H1 (cell line): ENCODE data around the gene IFITM2. TPM values are rescaled to one million over a fixed set of nuclear protein-coding genes. Genes with fewer than 3 reads are reported as not detected.

Source experiments
- ATF2 ChIP-seq: IDR thresholded peaks from 2 replicates; pipeline ENCODE4 v1.6.1; 2012; ENCODE audit warnings: low read length, inconsistent platforms
- ATF3 ChIP-seq: IDR thresholded peaks from 2 replicates; pipeline ENCODE4 v1.6.1; 2011; ENCODE audit warnings: low read depth, mild to moderate bottlenecking, low read length; ENCODE audit not compliant: insufficient read depth
- CHD2 ChIP-seq: IDR thresholded peaks from 2 replicates; pipeline ENCODE4 v1.6.1; 2012; ENCODE audit warnings: low read length, improper control_type of control experiment
- FOSL1 ChIP-seq: IDR thresholded peaks from 2 replicates; pipeline ENCODE4 v1.6.1; 2011; ENCODE audit warnings: mild to moderate bottlenecking, low read depth, low read length, moderate library complexity; ENCODE audit not compliant: insufficient read depth
- KDM5A ChIP-seq: fragments of 200-600 bp; IDR thresholded peaks from 2 replicates; pipeline ENCODE4 v1.7.1; 2012; ENCODE audit warnings: mild to moderate bottlenecking, low read length, inconsistent platforms, mixed read lengths
- polyA plus RNA-seq, 7 experiments: library from polyadenylated mRNA; depleted of rRNA in 3 of 7; stranded (reverse) in 5 of 7; unstranded in 2 of 7; fragments of >200 nt in 5 of 7; fragments of 200-250 nt in 2 of 7; gene quantifications; 1 replicate in 5 of 7; 2 replicates in 1 of 7; 4 replicates in 1 of 7; pipeline versions ENCODE4 v1.2.1 to v1.2.3, GENCODE V29; 2011 to 2013; ENCODE audit warnings: missing spikeins in 2 of 7, mixed read lengths in 2 of 7
- total RNA-seq: library from RNA; stranded (reverse); fragmentation: NEBNext Ultra II Directional; extraction: Animal tissue kit (Norgen Biotek cat#: 25700); gene quantifications from 2 replicates; pipeline ENCODE4 v1.2.1, GENCODE V29; 2021

IFITM2 gene
- total and polyA plus RNA-seq, 2 of the 8 experiments (the other 6 are each of a cell fraction or from before 2014, with no cell fraction given) = 399 to 764 TPM

GRCh38 chr11:283405-284104, 24.1 kb upstream of the IFITM2 start (continued):
- TF ChIP-seq ATF2 = no peak
- no peak for TF ChIP-seq CHD2
- TF ChIP-seq KDM5A = no peak
- TF ChIP-seq ATF3 = no peak
- no peak for TF ChIP-seq FOSL1
